Sigmoid colon (tissue), 3 donors: Measurements from ENCODE around the gene CISD3.

ENCODE experiments used
- POLR2A ChIP-seq, 2 donors: fragments of 450-650 bp; IDR thresholded peaks; one replicate each; pipeline ENCODE4 v1.6.1; 2016; ENCODE audit warnings: antibody characterized with exemption in 2 of 2, mild to moderate bottlenecking in 2 of 2, moderate library complexity in 2 of 2
- TF ChIP-seq, protein P1 (sequence below), 4 experiments: fragments of 450-650 bp in 3 of 4; fragments of 200-600 bp in 1 of 4; IDR thresholded peaks; one replicate each; pipeline ENCODE4 v1.5.1; 2016 to 2019; ENCODE audit warnings: antibody characterized with exemption in 4 of 4, mild to moderate bottlenecking in 3 of 4, moderate library complexity in 2 of 4

DNA sequence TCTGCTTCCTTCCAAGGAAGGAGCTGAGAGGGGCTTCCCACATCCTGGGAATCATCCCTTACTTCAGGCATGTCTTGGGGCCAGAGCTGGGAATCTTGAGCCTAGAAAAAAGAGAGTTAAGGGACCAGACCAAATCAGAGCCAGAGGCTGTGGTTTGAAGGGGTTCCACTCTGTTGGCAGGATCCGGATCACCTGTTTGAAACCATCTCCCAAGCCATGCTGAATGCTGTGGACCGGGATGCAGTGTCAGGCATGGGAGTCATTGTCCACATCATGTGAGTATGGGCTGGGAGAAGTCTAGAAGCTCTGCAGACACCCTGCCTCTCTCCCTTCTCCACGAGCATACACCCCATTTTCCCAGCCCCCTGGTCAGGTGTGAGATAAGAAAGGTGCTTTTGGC, 32.1 kb downstream of the CISD3 start:
- TF ChIP-seq, protein P1, sequence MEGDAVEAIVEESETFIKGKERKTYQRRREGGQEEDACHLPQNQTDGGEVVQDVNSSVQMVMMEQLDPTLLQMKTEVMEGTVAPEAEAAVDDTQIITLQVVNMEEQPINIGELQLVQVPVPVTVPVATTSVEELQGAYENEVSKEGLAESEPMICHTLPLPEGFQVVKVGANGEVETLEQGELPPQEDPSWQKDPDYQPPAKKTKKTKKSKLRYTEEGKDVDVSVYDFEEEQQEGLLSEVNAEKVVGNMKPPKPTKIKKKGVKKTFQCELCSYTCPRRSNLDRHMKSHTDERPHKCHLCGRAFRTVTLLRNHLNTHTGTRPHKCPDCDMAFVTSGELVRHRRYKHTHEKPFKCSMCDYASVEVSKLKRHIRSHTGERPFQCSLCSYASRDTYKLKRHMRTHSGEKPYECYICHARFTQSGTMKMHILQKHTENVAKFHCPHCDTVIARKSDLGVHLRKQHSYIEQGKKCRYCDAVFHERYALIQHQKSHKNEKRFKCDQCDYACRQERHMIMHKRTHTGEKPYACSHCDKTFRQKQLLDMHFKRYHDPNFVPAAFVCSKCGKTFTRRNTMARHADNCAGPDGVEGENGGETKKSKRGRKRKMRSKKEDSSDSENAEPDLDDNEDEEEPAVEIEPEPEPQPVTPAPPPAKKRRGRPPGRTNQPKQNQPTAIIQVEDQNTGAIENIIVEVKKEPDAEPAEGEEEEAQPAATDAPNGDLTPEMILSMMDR (IDR thresholded peaks at IDR 0.05) = no peak
- no peak for TF ChIP-seq POLR2A (IDR thresholded peaks at IDR 0.05)
